G401 (cell line): ENCODE data around the gene PWWP2B. TPM values are rescaled to one million over a fixed set of nuclear protein-coding genes. Genes with fewer than 3 reads are reported as not detected.
"Not testable (repeated sequence)": the region's sequence is repeated elsewhere in the genome, so short reads cannot be mapped to it uniquely, and the experiment has no call there.

Source experiments
- DNase-seq: peaks from one replicate; pipeline ENCODE4 v3.0.0-alpha.2; 2015; ENCODE audit warnings: low spot score
- in situ Hi-C: cut with HindIII; loops from 2 replicates; pipeline ENCODE4 v1.10.0; 2016; ENCODE audit warnings: low sequenced_read_pairs, mixed read lengths
- total RNA-seq: library from RNA; depleted of rRNA; stranded (reverse); fragments of >200 nt; shearing (Covaris generic); gene quantifications from 2 replicates; pipeline ENCODE4 v1.2.3, GENCODE V29; 2014; rRNA removed

Gene PWWP2B
- total RNA-seq: 24.5 and 27.6 TPM in 2 replicates

GRCh38 chr10:132397036-132397541 is at the start of gene PWWP2B:
TSS of gene PWWP2B (plus strand) at chr10:132397200. CDS start at chr10:132397227, 27 bp downstream.
- in situ Hi-C loops: no loop called here
- no peak for DNase-seq

- no peak for DNase-seq
- in situ Hi-C loops: no loop called here
These were observed 49.6 kb upstream of the PWWP2B start for GRCh38 chr10:132347211-132347930.

GRCh38 chr10:132347931-132348267 is 49.1 kb upstream of the PWWP2B start:
- DNase-seq: no peak
- in situ Hi-C loops: no loop called here

GRCh38 chr10:132349766-132350165 is 47.2 kb upstream of the PWWP2B start:
- no peak for DNase-seq
- in situ Hi-C loops: no loop called here

- in situ Hi-C loops: no loop called here
- DNase-seq: no peak
These were observed 46.6 kb upstream of the PWWP2B start for GRCh38 chr10:132350391-132350790.

GRCh38 chr10:132350946-132351345 is 46.1 kb upstream of the PWWP2B start:
- DNase-seq: no peak
- in situ Hi-C loops: no loop called here

GRCh38 chr10:132351611-132352010 is 45.4 kb upstream of the PWWP2B start:
- DNase-seq: no peak

GRCh38 chr10:132352462-132353308 is 44.3 kb upstream of the PWWP2B start:
- in situ Hi-C loops: not testable (repeated sequence)
- peak; percentile 73 for DNase-seq

More at GRCh38 chr10:132351611-132352010, 45.4 kb upstream of the PWWP2B start:
- in situ Hi-C loops: no loop called here

GRCh38 chr10:132353456-132354355 is 43.3 kb upstream of the PWWP2B start:
- in situ Hi-C loops: no loop called here
- DNase-seq: no peak

- no peak for DNase-seq
- in situ Hi-C loops: no loop called here
These were observed 42.5 kb upstream of the PWWP2B start for GRCh38 chr10:132354356-132355094.

GRCh38 chr10:132355297-132355696 is 41.7 kb upstream of the PWWP2B start:
- in situ Hi-C loops: no loop called here
- no peak for DNase-seq

GRCh38 chr10:132355754-132356153 is 41.2 kb upstream of the PWWP2B start:
- in situ Hi-C loops: no loop called here

GRCh38 chr10:132356621-132357195 is 40.3 kb upstream of the PWWP2B start:
- no peak for DNase-seq
- in situ Hi-C loops: no loop called here

More at GRCh38 chr10:132355754-132356153, 41.2 kb upstream of the PWWP2B start:
- DNase-seq: no peak

GRCh38 chr10:132357286-132358058 is 39.5 kb upstream of the PWWP2B start:
- in situ Hi-C loops: no loop called here
- no peak for DNase-seq

- in situ Hi-C loops: no loop called here
- DNase-seq: no peak
These were observed 37.5 kb upstream of the PWWP2B start for GRCh38 chr10:132359305-132360040.

- DNase-seq: no peak
- in situ Hi-C loops: no loop called here
These were observed 36.1 kb upstream of the PWWP2B start for GRCh38 chr10:132360766-132361447.
